Kasumi-1 (cell line): ENCODE data around the gene CD82.
"Not testable (repeated sequence)": the region's sequence is repeated elsewhere in the genome, so short reads cannot be mapped to it uniquely, and the experiment has no call there.

Experiments
- DNase-seq, 2 experiments: peaks; one replicate each; lab custom pipeline; 2025; lab: John Stamatoyannopoulos, UW

The CD82 gene

DNA sequence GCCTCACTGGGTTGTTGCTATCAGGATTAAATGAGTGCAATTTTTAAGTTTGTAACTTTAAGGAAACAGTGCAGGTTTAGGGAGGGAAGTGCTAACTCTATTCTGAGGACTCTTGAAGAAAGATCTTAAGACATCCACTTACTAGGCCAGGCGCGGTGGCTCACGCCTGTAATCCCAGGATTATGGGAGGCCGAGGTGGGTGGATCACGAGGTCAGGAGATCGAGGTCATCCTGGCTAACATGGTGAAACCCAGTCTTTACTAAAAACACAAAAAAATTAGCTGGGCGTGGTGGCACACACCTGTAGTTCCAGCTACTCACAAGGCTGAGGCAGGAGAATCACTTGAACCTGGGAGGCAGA, 5.5 kb upstream of the CD82 start:
- DNase-seq: not testable (repeated sequence)

- no peak for DNase-seq
These were observed 4.1 kb upstream of the CD82 start for GRCh38 chr11:44561275-44561805.

DNA sequence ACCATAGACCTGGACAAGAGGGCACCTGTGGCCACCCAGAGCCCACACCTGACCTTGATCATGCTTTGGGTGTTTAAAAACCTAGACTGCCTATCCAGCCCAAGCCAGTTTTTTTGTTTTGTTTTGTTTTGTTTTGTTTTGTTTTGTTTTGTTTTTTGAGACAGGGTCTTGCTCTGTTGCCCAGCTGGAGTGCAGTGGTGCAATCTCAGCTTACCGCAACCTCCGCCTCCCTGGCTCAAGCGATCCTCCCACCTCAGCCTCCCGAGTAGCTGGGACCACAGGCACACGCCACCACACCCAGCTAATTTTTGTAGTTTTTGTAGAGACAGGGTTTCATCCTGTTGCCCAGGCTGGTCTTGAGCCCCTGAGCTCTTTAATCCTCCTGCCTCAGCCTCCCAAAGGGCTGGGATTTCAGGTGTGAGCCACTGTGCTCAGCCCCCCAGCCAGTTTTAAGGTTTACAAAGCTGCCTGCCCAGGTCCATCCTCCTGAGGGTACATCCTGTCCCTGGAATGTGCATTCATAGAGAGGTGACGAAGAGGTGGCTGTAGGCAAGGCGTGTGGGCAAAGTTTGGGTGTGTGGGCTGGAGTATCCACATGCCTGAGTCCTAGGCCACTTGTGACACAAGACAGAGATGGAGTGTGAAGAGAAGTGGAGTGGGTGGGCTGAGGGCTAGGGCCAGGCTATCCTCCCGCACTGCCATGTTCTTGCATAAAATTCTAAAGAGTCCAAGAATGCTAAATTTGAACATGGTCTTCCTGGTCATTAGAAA, 3.3 kb upstream of the CD82 start:
- DNase-seq: no peak

DNA sequence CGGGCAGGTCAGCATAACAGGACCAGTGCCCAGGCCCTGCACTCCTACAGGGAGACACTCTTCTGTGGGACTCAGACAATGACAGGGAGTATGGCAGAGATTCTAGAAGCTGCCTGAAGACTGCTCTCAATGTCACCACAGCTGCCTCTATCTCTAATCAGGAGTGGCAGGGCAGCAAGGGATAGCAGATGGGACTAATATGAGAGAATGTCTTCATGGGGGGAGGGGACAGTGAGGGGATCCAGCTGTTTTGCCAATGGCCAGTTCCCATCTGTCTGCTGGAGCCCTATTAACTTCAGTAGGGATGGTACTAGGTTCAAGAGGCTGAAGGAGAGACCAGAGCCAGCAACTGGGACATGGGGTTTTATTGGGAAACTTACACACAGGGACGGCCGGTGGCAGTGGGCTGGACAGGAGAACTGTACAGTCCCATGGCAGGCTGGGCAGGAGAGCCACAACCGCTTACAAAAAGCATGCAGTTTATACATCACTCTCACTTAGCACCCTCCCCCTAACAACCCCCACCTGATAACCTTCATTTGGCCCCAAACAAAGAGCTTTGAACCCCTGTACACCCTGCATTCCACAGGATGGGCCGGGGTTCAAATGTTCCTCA, 2.5 kb upstream of the CD82 start:
- no peak for DNase-seq

- DNase-seq: no peak
These were observed 1.8 kb upstream of the CD82 start for GRCh38 chr11:44563711-44564110.

DNA sequence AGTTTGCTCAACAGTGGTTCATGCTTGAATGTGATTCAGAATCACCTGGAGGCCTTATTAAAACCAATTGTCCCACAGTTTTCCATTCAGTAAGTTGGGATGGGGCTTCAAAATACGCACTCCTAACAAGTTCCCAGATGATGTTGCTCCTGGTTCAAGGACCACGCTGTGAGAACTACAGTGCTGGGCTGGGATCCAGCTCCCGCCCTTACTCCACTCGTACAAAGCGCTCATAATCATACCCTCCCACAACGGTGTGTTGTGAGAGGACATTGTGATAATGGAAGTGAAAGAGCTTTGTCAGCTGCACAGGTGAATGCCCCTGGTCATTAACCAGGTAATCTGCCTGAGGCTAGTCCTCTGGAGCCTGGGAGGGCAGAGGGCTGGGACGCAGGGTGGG, 1.3 kb upstream of the CD82 start:
- no peak for DNase-seq

DNA sequence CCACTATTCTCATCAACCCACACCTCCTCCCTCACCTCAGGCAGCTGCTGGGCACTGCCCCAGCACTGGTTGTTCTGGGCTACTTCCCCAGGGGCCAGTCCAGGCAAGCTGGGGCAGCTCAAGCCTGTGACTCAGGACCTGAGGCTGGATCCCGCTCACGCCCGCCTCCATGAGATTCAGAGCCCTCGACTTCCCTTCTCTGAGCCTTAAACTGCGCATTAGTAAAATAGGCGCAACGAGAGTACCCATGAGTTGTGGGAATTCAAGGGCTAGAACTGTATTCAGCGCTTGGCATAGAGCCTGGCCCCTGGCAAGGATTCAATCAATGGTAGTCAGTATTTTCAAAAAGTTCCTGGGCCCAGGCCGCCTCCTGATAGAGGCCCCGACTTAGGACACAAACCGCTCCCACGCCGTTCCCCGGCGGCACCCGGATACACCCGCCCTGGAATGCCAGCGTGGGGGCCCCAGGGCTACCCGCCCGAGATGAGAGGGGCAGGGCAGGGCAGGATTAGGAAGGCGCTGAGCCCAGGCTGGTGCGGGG, 723 bp upstream of the CD82 start:
- peak in 1 of 2 experiments; percentile 61 for DNase-seq

GRCh38 chr11:44565953-44566949, 788 bp downstream of the CD82 start:
- no peak for DNase-seq

- no peak for DNase-seq
These were observed 1.8 kb downstream of the CD82 start for GRCh38 chr11:44566952-44567875.

DNA sequence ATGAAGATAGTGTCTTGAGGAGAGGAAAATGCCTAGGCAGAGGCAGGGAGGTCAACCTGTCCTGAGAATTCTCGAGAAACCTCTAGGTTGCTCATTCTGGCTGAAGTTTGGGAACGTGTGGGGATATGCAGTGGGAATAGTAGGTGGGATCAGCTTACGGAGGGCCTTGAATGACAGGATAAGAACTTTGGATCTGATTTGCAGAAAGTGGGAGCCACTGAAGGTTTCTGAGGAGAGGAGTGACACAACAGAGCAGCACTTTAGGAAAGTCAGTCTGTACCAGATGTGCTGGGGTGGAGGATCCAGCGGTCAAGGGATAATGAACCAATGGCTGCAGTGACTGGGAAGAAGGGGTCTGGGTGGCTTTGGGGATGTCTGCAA, 2.4 kb downstream of the CD82 start:
- no peak for DNase-seq

- DNase-seq: no peak
These were observed 2.8 kb downstream of the CD82 start for GRCh38 chr11:44568331-44568657.

DNA sequence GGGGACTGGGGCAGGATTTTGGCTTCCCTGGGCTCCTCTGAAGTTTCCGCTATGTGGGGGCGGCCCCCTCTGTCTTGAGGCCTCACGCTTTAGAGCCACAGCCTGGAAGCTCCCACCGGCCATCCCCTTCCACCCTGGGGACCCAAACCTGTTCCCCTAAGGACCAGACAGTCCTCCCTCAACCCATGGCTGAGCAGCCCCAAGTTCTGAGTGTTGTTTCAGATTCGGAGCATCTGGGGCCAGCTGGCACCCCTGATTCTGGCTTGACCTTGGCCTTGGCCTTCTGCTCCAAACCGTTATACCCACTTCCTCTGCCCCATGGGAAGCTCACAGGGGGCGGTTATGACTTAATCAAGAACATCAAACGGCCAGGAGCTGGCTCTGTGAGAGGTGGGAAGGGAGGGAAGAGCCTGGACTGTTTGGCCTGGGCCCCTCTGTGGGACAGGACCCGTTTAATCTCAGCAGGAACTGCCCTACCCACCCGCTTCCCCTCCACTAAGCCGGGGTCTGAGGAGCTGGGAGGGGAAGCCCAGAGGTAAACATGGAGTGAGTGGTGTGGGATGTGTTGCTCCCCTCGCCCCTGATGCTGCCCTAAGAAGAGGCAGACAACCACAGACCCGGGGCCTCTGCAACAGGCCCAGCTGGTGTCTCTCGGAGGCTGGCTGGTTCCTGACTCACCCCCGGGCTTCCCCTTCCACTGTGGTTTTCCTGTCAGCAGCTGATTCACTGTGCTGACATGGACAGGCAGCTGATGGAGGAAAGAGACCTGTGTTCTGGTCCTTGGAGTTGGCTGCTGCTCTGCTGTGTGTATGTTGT, 3.4 kb downstream of the CD82 start:
- DNase-seq: peak; percentile 96 to 98

GRCh38 chr11:44570411-44571155, 5.1 kb downstream of the CD82 start:
- DNase-seq: no peak

DNA sequence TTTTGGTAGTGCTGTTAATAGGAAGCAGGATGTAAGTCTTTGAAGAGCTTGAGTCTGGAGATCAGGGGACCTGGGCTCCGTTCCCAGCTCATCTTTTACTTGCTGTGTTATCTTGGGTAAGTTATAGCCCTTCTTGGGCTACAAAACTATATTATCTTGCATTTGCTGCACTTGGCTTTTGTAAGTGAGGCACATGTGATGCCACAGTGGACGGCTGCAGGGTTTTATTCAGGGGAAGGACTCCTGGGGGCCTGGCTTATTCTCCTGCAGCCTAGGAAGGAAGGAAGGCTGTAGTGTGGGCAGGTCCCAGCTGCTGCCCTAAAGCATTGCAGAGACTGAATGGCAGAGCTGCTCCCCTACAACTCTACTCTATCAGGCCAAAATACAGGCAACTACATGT, 6.4 kb downstream of the CD82 start:
- peak; percentile 53 to 62 for DNase-seq

GRCh38 chr11:44572436-44572835, 7.0 kb downstream of the CD82 start:
- no peak for DNase-seq

GRCh38 chr11:44572884-44573283, 7.4 kb downstream of the CD82 start:
- DNase-seq: no peak

- DNase-seq: no peak
These were observed 7.9 kb downstream of the CD82 start for GRCh38 chr11:44573333-44573732.

DNA sequence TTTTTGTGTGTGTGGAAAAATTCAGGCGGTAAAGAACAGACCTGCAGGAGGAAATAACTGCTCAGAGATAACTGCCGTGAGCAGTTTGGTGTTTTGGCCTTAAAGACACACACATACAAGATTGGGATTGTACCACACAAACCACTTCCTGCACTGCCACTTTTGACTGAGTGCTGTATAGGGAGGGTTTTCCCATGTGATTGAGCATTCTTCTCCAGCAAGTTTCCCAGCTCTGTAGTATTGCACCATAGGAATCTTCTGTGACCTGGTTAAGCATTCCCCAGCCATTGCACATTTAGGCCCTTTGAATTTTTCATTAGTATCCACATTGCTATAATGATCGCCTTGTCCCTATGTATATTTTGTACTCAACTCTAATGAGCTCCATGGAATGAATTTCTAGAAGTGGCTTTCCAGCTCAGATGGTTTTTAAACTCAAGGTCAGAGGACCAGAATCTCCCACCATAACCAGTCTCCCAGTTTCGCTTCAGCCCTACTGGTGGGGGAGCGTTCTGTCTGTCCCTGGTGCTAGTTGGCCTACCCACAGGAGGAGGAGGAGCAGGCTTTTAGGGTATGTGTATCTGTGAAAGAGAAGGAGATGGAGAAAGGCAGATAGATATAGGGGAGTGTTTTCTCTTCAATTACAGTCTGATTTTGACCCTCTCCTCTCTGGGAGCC, 9.3 kb downstream of the CD82 start:
- peak; percentile 67 to 80 for DNase-seq

GRCh38 chr11:44575288-44575672, 9.8 kb downstream of the CD82 start:
- DNase-seq: no peak
